ENCODE data around the gene OR2Y1.
"Not testable (repeated sequence)": the region's sequence is repeated elsewhere in the genome, so short reads cannot be mapped to it uniquely, and the experiment has no call there.

The OR2Y1 gene

DNA sequence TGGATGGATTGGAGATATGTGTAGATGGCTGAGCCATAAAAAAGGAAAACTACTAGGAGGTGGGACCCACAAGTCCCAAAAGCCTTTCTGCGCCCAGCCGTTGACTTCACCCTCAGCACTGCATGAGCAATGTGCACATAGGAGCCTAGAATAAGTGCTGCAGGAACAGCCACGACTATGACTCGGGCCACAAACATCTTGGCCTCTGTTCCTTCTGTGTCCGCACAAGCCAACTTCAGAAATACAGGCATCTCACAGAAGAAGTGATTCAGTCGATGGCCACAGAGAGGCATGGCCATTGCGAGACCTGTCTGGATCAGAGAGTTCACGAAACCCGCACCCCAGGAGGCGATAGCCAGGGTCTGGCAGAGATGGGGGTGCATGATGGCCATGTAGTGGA lies 587 bp downstream of the OR2Y1 start:
- no peak for DNase-seq (ENCODE audit: low spot score)

DNA sequence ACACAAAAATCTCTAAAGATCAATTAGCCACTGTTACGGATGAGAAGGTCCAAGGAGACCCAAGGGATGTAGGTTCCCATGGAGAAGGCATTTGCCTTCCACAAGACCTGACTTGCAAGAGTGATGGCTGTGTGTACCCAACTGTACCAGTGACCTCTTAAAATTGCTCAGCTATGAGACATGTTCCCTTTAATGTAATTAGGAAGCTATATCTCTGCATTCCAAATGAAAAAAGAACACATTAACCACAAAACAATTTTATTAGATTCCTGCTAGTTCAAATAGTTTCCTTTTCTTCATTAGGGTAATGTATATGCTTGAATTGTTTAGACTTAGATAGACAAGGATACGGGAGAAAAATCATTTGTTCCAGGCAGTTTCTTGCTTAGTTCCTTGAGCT lies 3.3 kb downstream of the OR2Y1 start:
- DNase-seq (ENCODE audit: low spot score): no peak

DNA sequence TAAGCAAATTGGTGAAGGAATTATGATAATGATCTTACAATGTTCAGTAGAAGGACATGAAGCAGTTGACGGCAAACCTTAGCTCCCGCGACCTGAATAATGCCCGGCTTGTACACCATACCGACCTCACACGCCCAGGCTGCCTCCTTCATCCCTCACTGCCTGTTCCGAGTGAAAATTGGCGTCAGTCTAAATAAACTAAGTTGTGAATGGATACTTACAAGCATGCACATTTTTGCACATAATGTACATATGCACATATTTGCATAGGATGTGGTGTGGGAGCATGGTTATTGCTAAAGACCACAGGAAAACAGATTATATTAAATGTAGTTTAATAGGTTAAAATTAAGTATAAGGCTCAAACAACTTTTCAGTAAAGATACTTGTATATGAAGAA lies 14.9 kb downstream of the OR2Y1 start:
- DNase-seq (ENCODE audit: low spot score): no peak

DNA sequence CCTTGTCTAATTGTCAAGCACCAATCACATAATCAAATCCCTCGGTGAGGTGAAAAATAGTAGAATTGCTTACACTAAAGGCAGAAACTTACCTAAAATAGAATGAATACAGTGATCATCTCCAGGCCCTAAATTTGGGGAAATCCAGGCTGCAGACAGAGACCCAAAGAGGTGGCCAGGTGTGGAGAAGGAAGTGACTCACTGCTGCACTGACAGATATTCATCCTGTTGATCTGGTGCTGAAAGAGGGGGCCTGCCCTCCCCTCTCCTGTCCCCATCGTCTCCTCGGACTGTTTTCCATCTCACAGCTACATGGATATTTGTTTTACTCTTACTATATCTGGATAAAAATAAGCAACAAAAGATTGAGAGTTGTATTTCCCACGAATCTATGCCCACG lies 15.9 kb downstream of the OR2Y1 start:
- no peak for DNase-seq (ENCODE audit: low spot score)

DNA sequence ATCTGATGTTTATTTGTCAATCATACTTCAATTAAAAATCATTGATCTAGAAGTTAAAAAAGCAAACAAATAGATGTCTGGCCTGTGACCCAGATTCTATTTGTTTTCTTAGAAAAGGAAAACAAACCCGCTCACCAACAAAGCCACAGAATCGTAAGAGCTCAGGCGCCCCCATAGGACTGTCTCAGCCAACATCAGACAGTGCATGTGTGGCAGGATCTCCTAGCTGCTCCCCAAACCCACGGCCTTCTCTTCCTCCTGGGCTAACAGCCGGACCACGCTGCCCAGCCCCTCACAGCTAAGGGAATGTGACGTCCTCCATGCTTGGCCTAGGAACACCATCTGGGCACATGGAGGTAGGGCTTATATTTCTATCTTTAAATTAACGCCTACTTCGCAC lies 19.4 kb downstream of the OR2Y1 start:
- DNase-seq (ENCODE audit: low spot score): no peak

DNA sequence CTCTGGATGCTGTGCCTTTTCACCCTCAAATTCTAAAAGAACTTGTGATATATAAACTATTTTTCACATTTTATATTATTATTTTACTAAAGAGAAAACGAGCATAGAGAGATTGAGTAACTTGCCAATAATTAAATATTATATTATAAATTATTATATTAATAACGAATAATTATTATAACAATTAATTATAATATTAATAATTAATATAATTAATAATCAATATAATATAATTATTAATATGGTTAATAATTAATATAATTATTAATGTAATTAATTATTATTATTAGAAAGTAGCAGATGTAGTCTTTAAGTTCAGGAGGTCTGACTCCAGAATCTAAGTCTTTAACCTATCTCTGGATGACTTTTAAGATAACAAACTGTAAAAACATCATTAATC lies 20.1 kb downstream of the OR2Y1 start:
- no peak for DNase-seq (ENCODE audit: low spot score)

DNA sequence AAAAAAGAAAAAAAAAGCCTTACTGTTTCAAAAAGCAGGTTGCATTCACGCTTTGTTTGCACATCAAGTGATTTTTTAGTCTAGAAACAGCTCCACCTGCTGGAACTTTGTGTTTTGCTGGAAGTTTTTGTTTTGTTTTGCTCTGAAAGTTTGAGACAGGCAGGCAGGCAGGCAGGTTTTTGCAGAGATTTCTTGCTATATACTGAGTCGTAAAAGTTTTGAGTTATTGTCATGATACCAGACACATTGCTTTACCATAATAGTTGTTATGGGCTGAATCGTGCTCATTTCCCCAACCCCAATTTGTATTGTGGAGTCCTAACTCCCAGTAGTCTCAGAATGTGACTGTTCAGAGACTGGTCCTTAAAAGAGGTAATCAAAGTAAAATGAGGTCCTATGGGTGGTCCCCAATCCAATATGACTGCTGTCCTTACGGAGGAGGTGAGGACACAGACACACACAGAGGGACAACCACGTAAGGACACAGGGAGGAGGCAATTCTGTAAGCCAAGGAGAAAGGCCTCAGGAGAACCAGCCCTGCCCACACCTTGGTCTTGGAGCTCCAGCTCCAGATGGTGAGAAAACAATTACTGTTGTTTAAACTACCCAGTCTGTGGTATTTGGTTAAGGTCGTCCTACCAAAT lies 20.9 kb downstream of the OR2Y1 start:
- peak; percentile 18 for DNase-seq (ENCODE audit: low spot score)

DNA sequence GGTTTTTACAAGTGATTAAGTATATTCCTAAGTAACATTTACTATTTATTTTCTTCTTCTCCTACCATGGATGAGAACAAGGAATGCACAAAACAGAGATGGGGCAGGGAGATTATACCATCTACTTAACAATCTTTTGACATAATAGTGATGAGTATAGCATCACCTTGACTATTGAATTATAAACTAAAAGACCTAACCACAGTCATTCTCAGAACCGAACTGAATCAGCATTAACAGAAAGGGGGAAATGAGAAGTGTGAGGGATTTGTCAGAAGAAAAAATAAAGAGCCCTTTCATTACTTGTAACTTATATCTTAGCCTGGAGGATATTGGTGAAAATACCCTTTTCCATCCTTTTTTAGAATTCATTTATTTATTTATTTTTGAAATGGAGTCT lies 21.9 kb downstream of the OR2Y1 start:
- no peak for DNase-seq (ENCODE audit: low spot score)

DNA sequence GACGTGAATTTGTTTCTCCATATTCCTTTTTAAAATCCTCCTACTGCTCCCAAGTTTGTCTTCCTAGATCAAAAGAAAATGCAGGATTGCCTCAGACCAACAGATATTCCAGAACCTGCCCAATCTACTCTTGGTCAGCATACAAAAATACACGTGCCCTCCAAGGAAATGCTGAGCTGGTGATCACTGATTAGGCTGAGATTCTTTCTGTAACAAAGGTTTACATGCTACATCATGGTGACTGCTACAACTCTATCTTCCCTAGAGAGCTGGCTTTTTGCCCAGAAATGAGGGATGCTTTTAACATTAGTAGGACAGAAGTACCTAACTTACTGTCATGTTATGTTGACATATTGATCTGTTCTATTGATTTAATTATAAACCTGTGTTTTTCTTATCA lies 35.5 kb downstream of the OR2Y1 start:
- no peak for DNase-seq (ENCODE audit: low spot score)

DNA sequence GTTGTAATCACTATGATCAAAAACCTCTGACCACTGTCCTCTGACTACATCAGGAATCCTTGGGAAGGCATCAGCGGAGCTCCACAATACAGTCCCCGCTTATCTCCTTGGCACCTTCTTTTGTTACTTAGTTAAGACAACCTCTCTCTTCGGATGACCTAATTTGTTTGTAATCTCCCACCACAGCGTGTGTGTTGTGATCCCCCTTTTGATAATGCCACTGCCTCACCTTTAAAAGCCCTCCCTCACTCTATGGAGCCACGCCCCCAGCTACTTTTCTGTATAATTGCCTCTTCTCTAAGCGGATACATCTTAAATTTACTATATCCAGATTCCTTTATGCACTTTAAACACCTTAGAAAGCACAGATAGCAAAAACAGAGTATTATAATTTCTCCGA lies 35.9 kb downstream of the OR2Y1 start:
- DNase-seq (ENCODE audit: low spot score): no peak

DNA sequence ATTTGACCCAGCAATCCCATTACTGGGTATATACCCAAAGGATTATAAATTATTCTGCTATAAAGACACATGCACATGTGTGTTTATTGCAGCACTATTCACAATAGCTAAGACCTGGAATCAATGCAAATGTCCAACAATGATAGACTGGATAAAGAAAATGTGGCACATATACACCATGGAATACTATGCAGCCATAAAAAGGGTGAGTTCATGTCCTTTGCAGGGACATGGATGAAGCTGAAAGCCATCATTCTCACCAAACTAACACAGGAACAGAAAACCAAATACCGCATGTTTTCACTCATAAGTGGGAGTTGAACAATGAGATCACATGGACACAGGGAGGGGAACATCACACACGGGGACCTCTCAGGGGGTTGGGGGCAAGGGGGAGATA lies 36.5 kb downstream of the OR2Y1 start:
- not testable (repeated sequence) for DNase-seq (ENCODE audit: low spot score)

DNA sequence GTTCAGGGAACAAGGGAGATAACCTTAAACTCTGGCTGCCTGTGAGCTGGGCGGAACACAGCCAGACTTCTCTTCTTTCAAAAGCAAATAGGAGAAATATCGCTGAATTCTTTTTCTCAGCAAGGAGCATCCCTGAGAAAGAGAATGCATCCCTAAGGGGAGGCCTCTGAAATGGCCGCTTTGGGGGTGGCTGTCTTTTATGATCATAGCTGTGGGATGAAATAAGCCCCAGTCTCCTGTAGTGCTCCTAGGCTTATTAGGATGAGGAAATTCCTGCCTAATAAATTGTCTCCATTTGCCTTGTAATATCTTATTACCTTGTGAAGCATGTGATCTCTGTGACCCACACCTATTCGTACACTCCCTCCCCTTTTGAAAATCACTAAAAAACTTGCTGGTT lies 39.4 kb downstream of the OR2Y1 start:
- DNase-seq (ENCODE audit: low spot score): not testable (repeated sequence)

DNA sequence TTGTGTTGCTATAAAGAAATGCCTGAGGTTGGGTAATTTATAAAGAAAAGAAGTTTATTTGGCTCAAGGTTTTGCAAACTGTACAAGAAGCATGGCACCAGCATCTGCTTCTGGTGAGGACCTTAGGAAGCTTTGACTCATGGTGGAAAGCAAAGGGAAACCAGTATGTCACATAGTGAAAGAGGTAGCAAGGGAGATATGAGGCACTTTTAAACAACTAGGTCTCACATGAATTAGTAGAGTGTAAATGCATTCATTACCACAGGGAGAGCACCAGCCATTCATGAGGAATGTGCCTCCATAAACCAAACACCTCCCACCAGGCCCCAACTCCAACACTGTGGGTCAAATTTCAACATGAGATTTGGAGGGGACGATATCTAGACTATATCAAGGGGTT lies 40.8 kb downstream of the OR2Y1 start:
- no peak for DNase-seq (ENCODE audit: low spot score)

DNA sequence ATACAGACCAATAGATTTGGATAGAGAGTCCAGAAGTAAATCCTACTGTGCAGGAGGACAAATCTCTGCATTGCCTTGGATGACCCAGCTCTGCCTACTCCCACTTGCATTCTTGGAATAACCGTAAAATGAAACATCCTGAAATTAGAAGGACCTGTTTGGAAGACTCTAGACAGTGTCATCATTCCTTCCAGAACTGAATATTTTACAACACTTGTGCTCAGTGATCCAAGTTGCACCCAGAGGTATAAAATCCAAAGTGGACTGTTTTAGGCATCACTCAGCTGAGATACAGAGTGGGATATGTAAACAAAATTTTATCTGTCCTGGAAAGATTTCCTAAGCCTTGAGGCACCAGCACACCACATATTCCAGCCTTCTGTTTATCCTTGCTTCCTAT lies 43.7 kb downstream of the OR2Y1 start:
- DNase-seq (ENCODE audit: low spot score): no peak

DNA sequence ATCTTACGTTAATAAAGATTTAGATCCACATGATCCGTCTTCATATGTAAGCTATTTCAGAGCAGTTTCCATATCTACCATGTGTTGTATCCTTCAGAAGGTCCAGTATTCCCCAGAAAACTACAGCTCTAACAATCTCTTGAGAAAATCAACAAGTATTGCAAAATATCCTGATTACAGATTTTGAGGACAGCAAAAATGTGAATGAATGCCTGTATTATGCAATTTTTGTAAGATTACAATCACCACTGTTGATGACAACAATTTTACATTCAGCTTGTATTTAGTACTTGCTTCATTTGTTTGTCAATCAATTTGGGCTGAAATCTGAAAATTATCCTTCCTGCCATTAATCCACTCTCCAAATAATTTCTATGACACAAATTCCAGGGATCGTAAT lies 47.4 kb downstream of the OR2Y1 start:
- DNase-seq (ENCODE audit: low spot score): no peak

DNA sequence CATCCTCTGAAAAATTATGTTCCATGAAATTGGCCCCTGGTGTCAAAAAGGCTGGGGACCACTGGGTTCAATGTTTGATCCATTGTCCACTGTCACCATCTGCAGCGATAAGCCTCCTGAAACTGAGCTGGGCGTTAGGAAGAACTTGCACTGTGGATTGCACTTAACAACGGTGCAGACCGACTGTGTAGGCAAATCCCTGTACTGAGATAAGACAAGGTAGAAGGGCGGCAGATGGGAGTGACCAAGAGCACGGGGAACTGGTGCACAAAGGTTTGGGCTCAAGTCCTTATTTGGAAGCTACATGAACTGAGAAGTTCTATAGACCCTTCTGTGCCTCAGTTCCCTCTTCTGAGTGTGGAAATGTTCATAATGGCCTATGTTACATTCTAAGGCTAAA lies 48.8 kb downstream of the OR2Y1 start:
- DNase-seq (ENCODE audit: low spot score): no peak

DNA sequence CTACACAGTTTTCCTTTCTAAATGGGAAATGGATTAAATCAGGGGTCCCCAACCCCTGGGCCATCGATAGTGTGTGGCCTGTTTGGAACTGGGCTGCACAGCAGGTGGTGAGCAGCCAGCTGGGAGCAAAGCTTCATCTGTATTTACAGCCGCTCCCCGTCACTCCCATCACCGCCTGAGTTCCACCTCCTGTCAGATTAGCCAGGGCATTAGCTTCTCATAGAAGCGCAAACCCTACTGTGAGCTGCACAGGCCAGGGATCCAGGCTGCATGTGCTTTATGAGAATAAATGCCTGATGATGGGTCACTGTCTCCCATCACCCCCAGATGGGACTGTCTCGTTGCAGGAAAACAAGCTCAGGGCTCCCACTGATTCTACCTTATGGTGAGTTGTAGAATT lies 49.3 kb downstream of the OR2Y1 start:
- DNase-seq (ENCODE audit: low spot score): no peak

DNA sequence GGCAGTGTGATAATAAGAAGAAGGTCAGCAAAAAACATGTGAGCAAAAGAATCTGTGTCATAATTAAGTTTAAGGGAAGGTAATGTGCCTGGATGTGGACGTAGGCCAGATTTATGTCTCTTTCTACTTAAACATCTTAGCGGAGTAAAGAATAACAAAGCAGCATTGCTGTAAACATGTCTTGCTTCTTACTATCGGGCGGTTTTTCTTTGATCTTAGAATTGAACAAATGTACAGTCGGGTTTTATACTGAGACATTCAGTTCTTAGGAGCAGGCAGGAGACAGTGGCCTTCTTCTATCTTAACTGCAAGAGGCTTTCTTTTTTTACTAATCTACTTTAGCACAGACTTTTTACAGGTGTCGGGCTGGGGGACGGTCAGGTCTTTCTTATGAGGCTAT lies 50.1 kb downstream of the OR2Y1 start:
- no peak for DNase-seq (ENCODE audit: low spot score)
